ENCODE results near the gene CHODL. TPM values are rescaled to one million over a fixed set of nuclear protein-coding genes. Genes with fewer than 3 reads are reported as not detected.

The CHODL gene
- total and polyA plus RNA-seq, 2 donors: 1.4 to 31.8 TPM

Other genes with a start within 250 kb of the CHODL start
- not detected for gene TMPRSS15, start 159.0 kb downstream of the CHODL start, total RNA-seq
- not detected for gene TMPRSS15, start 159.0 kb downstream of the CHODL start, polyA plus RNA-seq